Astrocyte of the cerebellum (primary cell): ENCODE results near the gene MYLK4.

Experiments used
- DNase-seq: peaks from one replicate; pipeline ENCODE4 v3.0.0-alpha.2; 2011; ENCODE audit warnings: low read depth
- H3K4me3 ChIP-seq: 2 replicates; pipeline ENCODE4 v1.5.1; 2011; ENCODE audit warnings: mild to moderate bottlenecking, low read depth, low read length, moderate library complexity
- CTCF ChIP-seq: IDR thresholded peaks from 2 replicates; pipeline ENCODE4 v1.5.1; 2012; ENCODE audit warnings: low read length, low read depth, moderate library complexity, mild to moderate bottlenecking; ENCODE audit errors: missing control alignments
- in situ Hi-C: cut with HindIII; loops from 2 replicates; pipeline ENCODE4 v1.10.0; 2017; ENCODE audit warnings: low sequenced_read_pairs

The MYLK4 gene

GRCh38 chr6:2748183-2748582, 2.5 kb downstream of the MYLK4 start:
- no peak for DNase-seq
- TF ChIP-seq CTCF = no peak
- in situ Hi-C loops = no loop called here
- H3K4me3 ChIP-seq = no peak overlapping the region

GRCh38 chr6:2746557-2747061, 4.1 kb downstream of the MYLK4 start:
- TF ChIP-seq CTCF = no peak
- in situ Hi-C loops = no loop called here
- DNase-seq = peak; percentile 23
- no peak overlapping the region for H3K4me3 ChIP-seq

- in situ Hi-C loops = no loop called here
- no peak for TF ChIP-seq CTCF
- no peak overlapping the region for H3K4me3 ChIP-seq
- DNase-seq = no peak
Observed at GRCh38 chr6:2745246-2745645, 5.5 kb downstream of the MYLK4 start.

GRCh38 chr6:2744778-2745177, 5.9 kb downstream of the MYLK4 start:
- no peak for DNase-seq
- TF ChIP-seq CTCF = no peak
- in situ Hi-C loops = no loop called here
- H3K4me3 ChIP-seq = no peak overlapping the region

- in situ Hi-C loops = no loop called here
- peak; percentile 51 for TF ChIP-seq CTCF
- no peak for DNase-seq
- no peak overlapping the region for H3K4me3 ChIP-seq
Observed at GRCh38 chr6:2744209-2744771, 6.4 kb downstream of the MYLK4 start.

GRCh38 chr6:2743280-2744208, 7.2 kb downstream of the MYLK4 start:
- H3K4me3 ChIP-seq = no peak overlapping the region
- no peak for TF ChIP-seq CTCF
- in situ Hi-C loops = no loop called here
- DNase-seq = no peak
